Body of pancreas (tissue), 4 donors: ENCODE measurements around the gene L3MBTL1.

Source experiments
- CTCF ChIP-seq, 7 experiments: fragments of 450-650 bp in 4 of 7; fragments of 200-600 bp in 3 of 7; sonication (generic) in 3 of 7; IDR thresholded peaks; one replicate each; pipeline ENCODE4 v1.5.1; 2016 to 2019; ENCODE audit warnings: antibody characterized with exemption in 7 of 7
- POLR2A ChIP-seq, 3 donors: fragments of 450-650 bp; IDR thresholded peaks; one replicate each; pipeline ENCODE4 v1.6.1; 2016; ENCODE audit warnings: antibody characterized with exemption in 3 of 3, mild to moderate bottlenecking in 2 of 3

- no peak for TF ChIP-seq CTCF (IDR thresholded peaks at IDR 0.05)
- TF ChIP-seq POLR2A (IDR thresholded peaks at IDR 0.05) = no peak
Observed at GRCh38 chr20:43495388-43495787, 12.1 kb upstream of the L3MBTL1 start.
